ENCODE data around the gene PDE1C. TPM values are rescaled to one million over a fixed set of nuclear protein-coding genes. Genes with fewer than 3 reads are reported as not detected.
"Not testable (repeated sequence)": the region's sequence is repeated elsewhere in the genome, so short reads cannot be mapped to it uniquely, and the experiment has no call there.

Gene PDE1C
- total RNA-seq, 2 experiments from 2014 or later, result not detected

- POLR2A ChIA-PET, result no interaction called here
- Mint-ChIP-seq H3K27me3 (no peaks in the 10 kb centered on the region), H3K4me1 (ENCODE audit: low read depth) (no peaks in the 10 kb centered on the region), H3K36me3 (no peaks in the 10 kb centered on the region), H3K27ac (no peak overlapping the region), H3K4me3 (no peak overlapping the region), H3K9me3 (peaks cover 2% of the 10 kb centered on the region)
- intact Hi-C loops (cut with micrococcal nuclease), result no loop called here
- CTCF ChIA-PET, result no interaction called here
- DNase-seq, result no peak
These were observed 37.2 kb downstream of the PDE1C start for GRCh38 chr7:32033006-32033405.

- no peak for DNase-seq
- H3K4me1 Mint-ChIP-seq (ENCODE audit: low read depth), result no peaks in the 10 kb centered on the region
- H3K36me3 Mint-ChIP-seq, result no peaks in the 10 kb centered on the region
- no peak overlapping the region for H3K4me3 Mint-ChIP-seq
- no peak overlapping the region for H3K27ac Mint-ChIP-seq
- intact Hi-C loops (cut with micrococcal nuclease), result no loop called here
- H3K9me3 Mint-ChIP-seq, result peaks cover 2% of the 10 kb centered on the region
- ChIA-PET CTCF (no interaction called here), POLR2A (no interaction called here)
- H3K27me3 Mint-ChIP-seq, result no peaks in the 10 kb centered on the region
These were observed 38.0 kb downstream of the PDE1C start for GRCh38 chr7:32032211-32032610.

- Mint-ChIP-seq H3K9me3 (peaks cover 2% of the 10 kb centered on the region), H3K4me3 (no peak overlapping the region), H3K36me3 (no peaks in the 10 kb centered on the region), H3K27ac (no peak overlapping the region), H3K4me1 (ENCODE audit: low read depth) (no peaks in the 10 kb centered on the region), H3K27me3 (no peaks in the 10 kb centered on the region)
- POLR2A ChIA-PET, result no interaction called here
- DNase-seq, result no peak
- intact Hi-C loops (cut with micrococcal nuclease), result no loop called here
- CTCF ChIA-PET, result no interaction called here
These were observed 39.1 kb downstream of the PDE1C start for GRCh38 chr7:32030904-32031692.

GRCh38 chr7:32026083-32026425 lies 44.2 kb downstream of the PDE1C start:
- DNase-seq, result no peak
- H3K27me3 Mint-ChIP-seq, result no peaks in the 10 kb centered on the region
- no peaks in the 10 kb centered on the region for H3K36me3 Mint-ChIP-seq
- POLR2A ChIA-PET, result no interaction called here
- CTCF ChIA-PET, result no interaction called here
- no peak overlapping the region for H3K27ac Mint-ChIP-seq
- H3K9me3 Mint-ChIP-seq, result peaks cover 8% of the 10 kb centered on the region
- intact Hi-C loops (cut with micrococcal nuclease), result no loop called here
- H3K4me3 Mint-ChIP-seq, result no peak overlapping the region
- H3K4me1 Mint-ChIP-seq (ENCODE audit: low read depth), result no peaks in the 10 kb centered on the region

DNA sequence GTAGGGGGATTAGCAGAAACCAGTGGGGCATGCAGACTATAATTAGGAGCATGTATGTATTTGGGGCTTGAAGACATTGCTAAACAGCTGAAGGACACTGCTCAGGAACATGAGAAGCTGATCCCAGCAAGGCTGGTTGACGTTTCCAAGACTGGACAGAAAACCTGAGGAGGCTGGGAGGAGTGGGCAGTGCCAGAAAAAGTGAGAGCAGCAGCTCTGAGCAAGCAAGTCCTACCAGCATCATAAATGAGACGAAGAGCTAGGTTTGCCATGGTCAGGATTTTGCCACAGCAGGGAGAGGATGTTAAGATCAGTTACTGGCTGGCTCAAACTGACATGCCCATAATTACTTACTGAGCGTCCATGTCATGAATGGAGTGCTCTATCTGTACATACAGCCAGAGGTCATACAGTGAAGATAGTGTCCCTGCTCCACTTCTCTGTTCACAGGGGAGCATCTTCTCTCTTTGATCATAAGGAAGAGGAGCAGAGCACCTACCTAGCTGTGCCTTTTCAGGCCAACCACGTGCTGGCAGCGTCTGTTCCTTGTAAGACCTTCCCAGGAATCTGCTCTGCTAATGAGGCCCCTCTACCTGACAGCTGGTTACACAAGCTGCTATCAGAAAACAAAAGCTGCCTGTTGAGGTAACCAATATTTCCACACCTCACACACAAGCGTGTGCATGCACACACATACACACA lies 44.7 kb downstream of the PDE1C start:
- ChIA-PET CTCF (interaction anchor here (0.6 kb wide), 1 partner anchor 301 kb away, joined by 3 read pairs; no protein-coding TSS in a partner anchor), POLR2A (no interaction called here)
- Mint-ChIP-seq H3K4me3 (no peak overlapping the region), H3K4me1 (ENCODE audit: low read depth) (no peaks in the 10 kb centered on the region), H3K36me3 (no peaks in the 10 kb centered on the region), H3K27ac (no peak overlapping the region), H3K27me3 (no peaks in the 10 kb centered on the region), H3K9me3 (peaks cover 8% of the 10 kb centered on the region)
- intact Hi-C loops (cut with micrococcal nuclease), result no loop called here
- DNase-seq, result no peak

- Mint-ChIP-seq H3K27ac (no peak overlapping the region), H3K36me3 (no peaks in the 10 kb centered on the region), H3K4me1 (ENCODE audit: low read depth) (no peaks in the 10 kb centered on the region), H3K9me3 (peaks cover 12% of the 10 kb centered on the region), H3K4me3 (no peak overlapping the region), H3K27me3 (no peaks in the 10 kb centered on the region)
- ChIA-PET POLR2A (no interaction called here), CTCF (no interaction called here)
- intact Hi-C loops (cut with micrococcal nuclease), result no loop called here
- no peak for DNase-seq
These were observed 46.8 kb downstream of the PDE1C start for GRCh38 chr7:32023376-32023775.

- Mint-ChIP-seq H3K27ac (no peak overlapping the region), H3K36me3 (no peaks in the 10 kb centered on the region), H3K4me1 (ENCODE audit: low read depth) (no peaks in the 10 kb centered on the region), H3K4me3 (no peak overlapping the region), H3K27me3 (no peaks in the 10 kb centered on the region), H3K9me3 (peaks cover 9% of the 10 kb centered on the region)
- intact Hi-C loops (cut with micrococcal nuclease), result no loop called here
- DNase-seq, result no peak
- CTCF ChIA-PET, result no interaction called here
- POLR2A ChIA-PET, result no interaction called here
These were observed 47.2 kb downstream of the PDE1C start for GRCh38 chr7:32022966-32023365.

GRCh38 chr7:32020551-32021159 lies 49.6 kb downstream of the PDE1C start:
- ChIA-PET CTCF (no interaction called here), POLR2A (no interaction called here)
- intact Hi-C loops (cut with micrococcal nuclease), result no loop called here
- Mint-ChIP-seq H3K9me3 (peaks cover 15% of the 10 kb centered on the region), H3K36me3 (no peaks in the 10 kb centered on the region), H3K27ac (no peak overlapping the region), H3K4me3 (no peak overlapping the region), H3K27me3 (no peaks in the 10 kb centered on the region), H3K4me1 (ENCODE audit: low read depth) (no peaks in the 10 kb centered on the region)
- DNase-seq, result no peak

DNA sequence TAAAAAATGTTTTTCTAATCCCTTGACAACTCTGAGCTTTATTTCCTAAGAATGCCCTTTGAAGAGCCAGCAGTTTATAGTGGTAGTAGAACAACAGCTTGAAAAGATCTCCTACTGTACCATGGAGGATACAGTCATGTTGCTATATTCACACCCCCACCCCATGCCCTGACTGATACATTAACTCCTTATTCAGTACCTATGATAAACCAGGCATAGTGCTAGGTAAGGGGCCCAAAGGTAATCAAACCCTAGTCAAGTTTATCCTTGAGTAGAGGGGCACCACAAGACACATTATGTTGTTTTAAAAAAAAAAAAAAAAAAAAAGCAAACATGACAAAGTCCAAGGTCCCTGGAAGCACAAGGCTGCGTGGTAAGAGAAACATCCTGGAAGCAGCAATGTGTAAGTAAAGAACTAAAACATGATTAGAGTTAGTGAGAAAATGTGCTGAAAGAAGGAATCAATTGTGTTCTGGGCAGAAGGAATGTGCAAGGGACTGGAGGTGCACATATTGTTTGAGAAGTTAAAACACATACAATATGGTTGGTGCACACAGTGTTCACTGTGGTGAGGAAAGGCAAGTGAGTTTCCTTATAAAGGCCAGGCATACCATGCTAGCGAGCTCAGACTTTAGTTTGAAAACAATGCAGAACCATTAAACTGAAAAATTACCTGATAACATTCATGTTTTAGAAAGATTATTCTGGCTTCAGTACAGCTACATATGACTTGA lies 51.2 kb downstream of the PDE1C start:
- intact Hi-C loops (cut with micrococcal nuclease), result no loop called here
- CTCF ChIA-PET, result no interaction called here
- POLR2A ChIA-PET, result no interaction called here
- DNase-seq, result no peak
- Mint-ChIP-seq H3K4me1 (ENCODE audit: low read depth) (no peaks in the 10 kb centered on the region), H3K9me3 (peaks cover 15% of the 10 kb centered on the region), H3K36me3 (no peaks in the 10 kb centered on the region), H3K4me3 (no peak overlapping the region), H3K27me3 (no peaks in the 10 kb centered on the region), H3K27ac (no peak overlapping the region)

- ChIA-PET POLR2A (no interaction called here), CTCF (interaction anchor here (0.7 kb wide), 1 partner anchor 278 kb away, joined by 3 read pairs; no protein-coding TSS in a partner anchor)
- Mint-ChIP-seq H3K27ac (no peak overlapping the region), H3K4me3 (no peak overlapping the region), H3K27me3 (no peaks in the 10 kb centered on the region), H3K4me1 (ENCODE audit: low read depth) (no peaks in the 10 kb centered on the region), H3K36me3 (no peaks in the 10 kb centered on the region), H3K9me3 (peaks cover 21% of the 10 kb centered on the region)
- intact Hi-C loops (cut with micrococcal nuclease), result no loop called here
- DNase-seq, result no peak
These were observed 55.1 kb downstream of the PDE1C start for GRCh38 chr7:32015133-32015532.

- POLR2A ChIA-PET; H3K36me3 Mint-ChIP-seq; intact Hi-C loops (cut with micrococcal nuclease); H3K27ac Mint-ChIP-seq; H3K27me3 Mint-ChIP-seq; H3K4me1 Mint-ChIP-seq (ENCODE audit: low read depth); CTCF ChIA-PET; DNase-seq; H3K4me3 Mint-ChIP-seq: not testable (repeated sequence)
- peaks cover 17% of the 10 kb centered on the region for H3K9me3 Mint-ChIP-seq
These were observed 56.7 kb downstream of the PDE1C start for GRCh38 chr7:32013471-32013870.

- H3K27me3 Mint-ChIP-seq, result no peaks in the 10 kb centered on the region
- H3K4me1 Mint-ChIP-seq (ENCODE audit: low read depth), result no peaks in the 10 kb centered on the region
- H3K9me3 Mint-ChIP-seq, result peaks cover 14% of the 10 kb centered on the region
- POLR2A ChIA-PET, result no interaction called here
- no peak overlapping the region for H3K27ac Mint-ChIP-seq
- no peak for DNase-seq
- CTCF ChIA-PET, result no interaction called here
- H3K36me3 Mint-ChIP-seq, result no peaks in the 10 kb centered on the region
- intact Hi-C loops (cut with micrococcal nuclease), result no loop called here
- H3K4me3 Mint-ChIP-seq, result no peak overlapping the region
These were observed 64.6 kb downstream of the PDE1C start for GRCh38 chr7:32005577-32005976.
